K562 (cell line): ENCODE measurements around the gene PCDH12. TPM values are rescaled to one million over a fixed set of nuclear protein-coding genes. Genes with fewer than 3 reads are reported as not detected.

ENCODE experiments used
- ELK1 ChIP-seq: sonication (generic); formaldehyde crosslinking; IDR thresholded peaks from 2 replicates; pipeline ENCODE4 v1.8.1; 2022; ENCODE audit warnings: missing genetic modification reagents
- ETV1 ChIP-seq: fragments of 450-650 bp; conservative IDR thresholded peaks from 2 replicates; pipeline ENCODE4 v1.6.1; 2016; ENCODE audit warnings: missing genetic modification characterization, control low read depth, low read depth, missing compliant biosample characterization
- FOXJ2 ChIP-seq: fragments of 200-800 bp; sonication (Bioruptor generic); IDR thresholded peaks from 2 replicates; pipeline ENCODE4 v1.6.1; 2016; ENCODE audit warnings: missing genetic modification characterization, missing compliant biosample characterization
- MBD2 ChIP-seq: sonication (generic); IDR thresholded peaks from 2 replicates; pipeline ENCODE4 v1.6.1; 2016; ENCODE audit warnings: low read depth, borderline replicate concordance
- NFE2 ChIP-seq: IDR thresholded peaks from 2 replicates; pipeline ENCODE4 v1.6.1; 2014; ENCODE audit warnings: antibody characterized with exemption, low read depth
- PATZ1 ChIP-seq: fragments of 250-450 bp; sonication (Bioruptor Pico); IDR thresholded peaks from 2 replicates; pipeline ENCODE4 v1.5.0; 2020; ENCODE audit warnings: mild to moderate bottlenecking, borderline replicate concordance
- RUNX1 ChIP-seq: sonication (generic); IDR thresholded peaks from 2 replicates; pipeline ENCODE4 v1.6.1; 2016; ENCODE audit warnings: antibody characterized with exemption, low read depth
- TFAP4 ChIP-seq: sonication (generic); formaldehyde crosslinking; IDR thresholded peaks from 2 replicates; pipeline ENCODE4 v1.8.0; 2022; ENCODE audit warnings: missing genetic modification reagents, mild to moderate bottlenecking, moderate library complexity, borderline replicate concordance
- ZBTB49 ChIP-seq: sonication (generic); formaldehyde crosslinking; IDR thresholded peaks from 2 replicates; pipeline ENCODE4 v1.8.0; 2022; ENCODE audit warnings: missing genetic modification reagents, mild to moderate bottlenecking, borderline replicate concordance
- ZNF197 ChIP-seq: fragments of 200-800 bp; sonication (Bioruptor generic); IDR thresholded peaks from 2 replicates; pipeline ENCODE4 v1.6.1; 2016; ENCODE audit warnings: low read depth, missing genetic modification characterization, missing compliant biosample characterization
- ZNF408 ChIP-seq: fragments of 250-450 bp; sonication (Bioruptor Pico); IDR thresholded peaks from 2 replicates; pipeline ENCODE4 v1.4.0; 2020; ENCODE audit warnings: low read depth, mild to moderate bottlenecking, moderate library complexity
- ZNF76 ChIP-seq: fragments of 250-450 bp; sonication (Bioruptor Pico); IDR thresholded peaks from 2 replicates; pipeline ENCODE4 v1.4.0; 2020; ENCODE audit warnings: mild to moderate bottlenecking, moderate library complexity, borderline replicate concordance
- ZNF764 ChIP-seq: fragments of 250-450 bp; sonication (Bioruptor Pico); IDR thresholded peaks from 2 replicates; pipeline ENCODE4 v1.4.0; 2020; ENCODE audit warnings: low read depth, mild to moderate bottlenecking, moderate library complexity
- ZNF778 ChIP-seq: fragments of 450-650 bp; formaldehyde crosslinking; IDR thresholded peaks from 2 replicates; pipeline ENCODE4 v1.4.0; 2020; ENCODE audit warnings: mild to moderate bottlenecking, moderate library complexity
- polyA plus RNA-seq, 8 experiments: library from polyadenylated mRNA; depleted of rRNA in 4 of 8; stranded (reverse) in 5 of 8; unstranded in 3 of 8; fragments of >200 nt; fragmentation: Nextera tagmentation in 2 of 8; fragmentation: Illumina TruSeq in 1 of 8; extraction: Ambion mirVana in 2 of 8; extraction: Trizol in 1 of 8; gene quantifications; 2 replicates each; pipeline versions ENCODE4 v1.2.1 to v1.2.3, GENCODE V29; 2011 to 2014; ENCODE audit warnings: inconsistent platforms in 1 of 8, missing spikeins in 1 of 8
- total RNA-seq, 7 experiments: library from RNA; depleted of rRNA in 6 of 7; stranded (reverse); fragments of >200 nt in 6 of 7; fragmentation: Illumina TruSeq in 2 of 7; extraction: Trizol in 2 of 7; gene quantifications; 2 replicates each; pipeline versions ENCODE4 v1.2.1 to v1.2.3, GENCODE V29; 2011 to 2021; ENCODE audit warnings: low replicate concordance in 1 of 7
- TF ChIP-seq, protein P1 (sequence below): fragments of 450-650 bp; IDR thresholded peaks from 2 replicates; pipeline ENCODE4 v1.6.1; 2016; ENCODE audit warnings: mild to moderate bottlenecking

The PCDH12 gene
- total and polyA plus RNA-seq, 9 of the 15 experiments (the other 6 are each of a cell fraction or from before 2014, with no cell fraction given): 0.01 to 0.04 (median 0.01) TPM; not detected in 4

DNA sequence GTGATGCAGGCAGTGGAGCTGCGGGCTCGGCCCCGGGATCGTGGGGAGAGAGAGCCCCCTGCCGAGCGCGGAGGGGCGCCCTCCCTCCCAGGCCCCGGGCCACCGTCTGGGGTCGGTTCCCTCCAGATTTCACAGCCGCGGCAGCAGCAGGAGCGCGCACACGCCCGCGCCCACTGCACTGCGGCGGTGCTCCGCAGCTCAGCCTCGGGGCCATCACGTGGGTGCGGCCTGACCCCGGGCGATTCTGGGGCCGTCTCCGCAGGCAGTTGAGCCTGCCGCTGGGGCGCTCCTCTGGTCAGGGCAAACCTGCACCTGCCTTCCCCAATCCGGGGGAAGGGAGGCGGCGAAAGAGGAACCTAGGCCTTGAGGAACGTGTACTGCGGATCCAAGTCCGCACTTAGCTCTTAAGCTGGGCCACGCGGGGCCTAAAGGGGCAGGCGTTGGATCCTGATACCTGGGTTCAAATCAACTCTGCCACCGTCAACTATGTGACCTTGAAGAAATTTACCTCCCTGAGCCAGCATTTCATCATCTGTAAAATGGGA, 43.7 kb downstream of the PCDH12 start (continued):
- TF ChIP-seq TFAP4 (CRISPR knock-in tag) (peak; percentile 72), MBD2 (no peak), ELK1 (no peak), ZNF76 (no peak), ZBTB49 (no peak), ETV1 (no peak), FOXJ2 (tag) (no peak), NFE2 (no peak), ZNF764 (CRISPR knock-in tag) (no peak), ZNF197 (CRISPR knock-in tag) (no peak), PATZ1 (no peak), ZNF408 (no peak), RUNX1 (no peak), ZNF778 (no peak)
- TF ChIP-seq, protein P1, sequence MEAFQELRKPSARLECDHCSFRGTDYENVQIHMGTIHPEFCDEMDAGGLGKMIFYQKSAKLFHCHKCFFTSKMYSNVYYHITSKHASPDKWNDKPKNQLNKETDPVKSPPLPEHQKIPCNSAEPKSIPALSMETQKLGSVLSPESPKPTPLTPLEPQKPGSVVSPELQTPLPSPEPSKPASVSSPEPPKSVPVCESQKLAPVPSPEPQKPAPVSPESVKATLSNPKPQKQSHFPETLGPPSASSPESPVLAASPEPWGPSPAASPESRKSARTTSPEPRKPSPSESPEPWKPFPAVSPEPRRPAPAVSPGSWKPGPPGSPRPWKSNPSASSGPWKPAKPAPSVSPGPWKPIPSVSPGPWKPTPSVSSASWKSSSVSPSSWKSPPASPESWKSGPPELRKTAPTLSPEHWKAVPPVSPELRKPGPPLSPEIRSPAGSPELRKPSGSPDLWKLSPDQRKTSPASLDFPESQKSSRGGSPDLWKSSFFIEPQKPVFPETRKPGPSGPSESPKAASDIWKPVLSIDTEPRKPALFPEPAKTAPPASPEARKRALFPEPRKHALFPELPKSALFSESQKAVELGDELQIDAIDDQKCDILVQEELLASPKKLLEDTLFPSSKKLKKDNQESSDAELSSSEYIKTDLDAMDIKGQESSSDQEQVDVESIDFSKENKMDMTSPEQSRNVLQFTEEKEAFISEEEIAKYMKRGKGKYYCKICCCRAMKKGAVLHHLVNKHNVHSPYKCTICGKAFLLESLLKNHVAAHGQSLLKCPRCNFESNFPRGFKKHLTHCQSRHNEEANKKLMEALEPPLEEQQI: 0 out of 2 replicates have a peak, but pooled peaks have one; percentile 16
